CD4-positive, alpha-beta T cell (primary cell): ENCODE data around the gene ZMYND10. TPM values are rescaled to one million over a fixed set of nuclear protein-coding genes. Genes with fewer than 3 reads are reported as not detected.

ENCODE experiments used
- ATAC-seq: fragments of 200-7000 bp; cut with Tn5 transposase; one replicate; pipeline ENCODE4 v1.10.0; 2022; ENCODE audit warnings: mild to moderate bottlenecking; ENCODE audit not compliant: poor library complexity
- CTCF ChIA-PET: fragments of 350-600 bp; sonication (Branson Sonifier 250); formaldehyde crosslinking; loops from one replicate; lab custom pipeline; 2021; ENCODE audit warnings: antibody characterized with exemption, inconsistent platforms; lab: Charles Lee
- POLR2A ChIA-PET: fragments of 350-600 bp; sonication (Branson Sonifier 250); formaldehyde crosslinking; loops from one replicate; lab custom pipeline; 2021; ENCODE audit warnings: antibody characterized with exemption, inconsistent platforms; lab: Charles Lee
- DNase-seq, 14 experiments: peaks; one replicate each; pipeline ENCODE4 v3.0.0-alpha.2; 2013 to 2020; ENCODE audit warnings: mixed read lengths in 2 of 14
- H3K27ac ChIP-seq, 2 donors: one replicate each; pipeline versions ENCODE4 v1.5.1 to v1.7.0; 2013; ENCODE audit warnings: low read length in 2 of 2, low read depth in 1 of 2, mild to moderate bottlenecking in 1 of 2
- H3K27me3 ChIP-seq, 2 experiments: 1 replicate in 1 of 2; 2 replicates in 1 of 2; pipeline versions ENCODE4 v1.6.1 to v1.7.0; 2013; ENCODE audit warnings: low read length in 2 of 2, control low read depth in 1 of 2, mild to moderate bottlenecking in 1 of 2, moderate library complexity in 1 of 2; ENCODE audit not compliant: insufficient read depth in 2 of 2, control insufficient read depth in 1 of 2
- H3K36me3 ChIP-seq: one replicate; pipeline ENCODE4 v1.6.1; 2013; ENCODE audit warnings: low read length, control low read depth; ENCODE audit not compliant: insufficient read depth
- H3K4me1 ChIP-seq: one replicate; pipeline ENCODE4 v1.6.1; 2013; ENCODE audit warnings: low read length, control low read depth; ENCODE audit not compliant: insufficient read depth
- H3K4me3 ChIP-seq: one replicate; pipeline ENCODE4 v1.5.1; 2013; ENCODE audit warnings: mild to moderate bottlenecking, low read length, moderate library complexity
- H3K9me3 ChIP-seq, 2 experiments: 1 replicate in 1 of 2; 2 replicates in 1 of 2; pipeline versions ENCODE4 v1.6.1 to v1.7.0; 2013; ENCODE audit warnings: low read length in 2 of 2, mild to moderate bottlenecking in 2 of 2, control low read depth in 1 of 2, moderate library complexity in 1 of 2; ENCODE audit not compliant: control insufficient read depth in 1 of 2, insufficient read depth in 1 of 2
- H3K27ac Mint-ChIP-seq: one replicate; pipeline ENCODE4 v1.8.0; 2020; ENCODE audit warnings: mixed read lengths
- H3K27me3 Mint-ChIP-seq: one replicate; pipeline ENCODE4 v1.8.0; 2021; ENCODE audit warnings: mixed read lengths
- H3K36me3 Mint-ChIP-seq: one replicate; pipeline ENCODE4 v1.8.0; 2021; ENCODE audit warnings: low read depth, mixed read lengths
- H3K4me1 Mint-ChIP-seq: one replicate; pipeline ENCODE4 v1.8.0; 2021; ENCODE audit warnings: low read depth, mixed read lengths
- H3K4me3 Mint-ChIP-seq: one replicate; pipeline ENCODE4 v1.8.0; 2020; ENCODE audit warnings: mild to moderate bottlenecking, mixed read lengths
- H3K9me3 Mint-ChIP-seq: one replicate; pipeline ENCODE4 v1.8.0; 2020; ENCODE audit warnings: mixed read lengths
- intact Hi-C, 2 experiments: fragments of 100-400 bp; cut with DNase I in 1 of 2; cut with micrococcal nuclease in 1 of 2; formaldehyde crosslinking; loops; one replicate each; pipeline versions ENCODE4 v1.15.1 to v1.9.0; 2023 to 2025; cut with DNase I, micrococcal nuclease
- total RNA-seq, 174 experiments: library from RNA in 2 of 174; stranded (reverse) in 2 of 174; gene quantifications; one replicate each; pipeline ENCODE4 v1.2.3 and lab custom pipeline; 2021 to 2026
- TF ChIP-seq, protein P1 (sequence below): fragments of 200-600 bp; IDR thresholded peaks from one replicate; pipeline ENCODE4 v1.8.0; 2022; ENCODE audit warnings: antibody characterized with exemption, mild to moderate bottlenecking

ZMYND10 gene
- total RNA-seq, 2 experiments from 2014 or later = 1.7 to 1.8 TPM

DNA sequence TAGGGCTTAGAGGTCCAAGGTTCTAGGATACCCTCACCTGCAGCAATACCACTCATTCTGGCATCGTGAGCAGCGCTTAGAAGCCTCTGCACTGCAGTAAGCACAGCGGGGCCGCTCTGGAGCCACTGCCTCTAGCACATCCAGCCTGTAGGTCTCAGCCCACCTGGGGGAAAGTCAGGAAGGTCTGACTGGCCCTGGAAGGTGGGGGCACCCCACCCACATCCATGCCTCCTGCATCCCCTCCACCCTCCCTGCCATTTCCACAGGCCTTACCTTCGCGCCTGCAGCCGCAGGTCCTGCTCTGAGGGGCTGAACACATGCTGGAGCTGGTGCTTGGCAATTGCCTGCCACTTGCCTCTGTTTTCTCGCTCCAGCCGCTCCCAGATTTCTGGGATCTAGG, 4.0 kb downstream of the ZMYND10 start:
- H3K9me3 ChIP-seq = no peaks in the 10 kb centered on the region
- Mint-ChIP-seq H3K9me3 (no peaks in the 10 kb centered on the region), H3K36me3 (peaks cover 12% of the 10 kb centered on the region), H3K4me3 (peak overlapping the region; percentile 84), H3K4me1 (peaks cover 61% of the 10 kb centered on the region), H3K27me3 (no peaks in the 10 kb centered on the region), H3K27ac (peak overlapping the region; percentile 79)
- H3K27ac ChIP-seq = peak overlapping the region; percentile 39 to 72
- peak overlapping the region; percentile 93 for H3K4me3 ChIP-seq
- ATAC-seq (no peak), DNase-seq (no peak)
- intact Hi-C loops = no loop called here
- POLR2A ChIA-PET = interaction anchor here (0.6 to 7.9 kb wide), 8 partner anchors 8 to 1611 kb away, joined by 3 to 214 read pairs (median 6); partner anchors contain the start of genes CYB561D2, HEMK1, HYAL3 and IFRD2
- CTCF ChIA-PET = interaction anchor here (2.0 kb wide), 1 partner anchor 17 kb away, joined by 6 read pairs; no protein-coding TSS in a partner anchor
- TF ChIP-seq, protein P1, sequence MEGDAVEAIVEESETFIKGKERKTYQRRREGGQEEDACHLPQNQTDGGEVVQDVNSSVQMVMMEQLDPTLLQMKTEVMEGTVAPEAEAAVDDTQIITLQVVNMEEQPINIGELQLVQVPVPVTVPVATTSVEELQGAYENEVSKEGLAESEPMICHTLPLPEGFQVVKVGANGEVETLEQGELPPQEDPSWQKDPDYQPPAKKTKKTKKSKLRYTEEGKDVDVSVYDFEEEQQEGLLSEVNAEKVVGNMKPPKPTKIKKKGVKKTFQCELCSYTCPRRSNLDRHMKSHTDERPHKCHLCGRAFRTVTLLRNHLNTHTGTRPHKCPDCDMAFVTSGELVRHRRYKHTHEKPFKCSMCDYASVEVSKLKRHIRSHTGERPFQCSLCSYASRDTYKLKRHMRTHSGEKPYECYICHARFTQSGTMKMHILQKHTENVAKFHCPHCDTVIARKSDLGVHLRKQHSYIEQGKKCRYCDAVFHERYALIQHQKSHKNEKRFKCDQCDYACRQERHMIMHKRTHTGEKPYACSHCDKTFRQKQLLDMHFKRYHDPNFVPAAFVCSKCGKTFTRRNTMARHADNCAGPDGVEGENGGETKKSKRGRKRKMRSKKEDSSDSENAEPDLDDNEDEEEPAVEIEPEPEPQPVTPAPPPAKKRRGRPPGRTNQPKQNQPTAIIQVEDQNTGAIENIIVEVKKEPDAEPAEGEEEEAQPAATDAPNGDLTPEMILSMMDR = no peak
- no peaks in the 10 kb centered on the region for H3K36me3 ChIP-seq
- H3K27me3 ChIP-seq = no peaks in the 10 kb centered on the region
- H3K4me1 ChIP-seq = peaks cover 69% of the 10 kb centered on the region

DNA sequence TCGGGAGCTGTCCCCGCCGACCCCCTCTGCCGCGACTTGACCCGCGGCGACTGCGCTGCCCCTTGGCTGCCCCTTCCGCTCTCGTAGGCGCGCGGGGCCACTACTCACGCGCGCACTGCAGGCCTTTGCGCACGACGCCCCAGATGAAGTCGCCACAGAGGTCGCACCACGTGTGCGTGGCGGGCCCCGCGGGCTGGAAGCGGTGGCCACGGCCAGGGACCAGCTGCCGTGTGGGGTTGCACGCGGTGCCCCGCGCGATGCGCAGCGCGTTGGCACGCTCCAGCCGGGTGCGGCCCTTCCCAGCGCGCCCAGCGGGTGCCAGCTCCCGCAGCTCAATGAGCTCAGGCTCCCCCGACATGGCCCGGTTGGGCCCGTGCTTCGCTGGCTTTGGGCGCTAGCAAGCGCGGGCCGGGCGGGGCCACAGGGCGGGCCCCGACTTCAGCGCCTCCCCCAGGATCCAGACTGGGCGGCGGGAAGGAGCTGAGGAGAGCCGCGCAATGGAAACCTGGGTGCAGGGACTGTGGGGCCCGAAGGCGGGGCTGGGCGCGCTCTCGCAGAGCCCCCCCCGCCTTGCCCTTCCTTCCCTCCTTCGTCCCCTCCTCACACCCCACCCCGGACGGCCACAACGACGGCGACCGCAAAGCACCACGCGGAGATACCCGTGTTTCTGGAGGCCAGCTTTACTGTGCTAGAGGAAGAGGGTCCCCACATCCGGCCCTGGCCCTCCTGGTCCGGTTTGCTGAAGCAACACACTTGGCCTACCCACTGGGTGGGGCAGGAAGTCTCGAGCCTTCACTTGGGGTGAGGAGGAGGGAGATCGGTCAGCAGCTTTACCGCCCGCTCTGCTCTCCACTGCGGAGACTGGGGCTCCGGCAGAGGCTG, 4.8 kb downstream of the ZMYND10 start, which contains the start of gene RASSF1:
Gene RASSF1, minus strand, starts transcription at position 389 of the 882 bp plus-strand sequence. Its CDS starts 31 bp downstream, at position 358.
- ATAC-seq = peak; percentile 20
- Mint-ChIP-seq H3K27ac (peak within 1 kb of the TSS; percentile 95), H3K9me3 (no peaks in the 10 kb centered on the region), H3K4me3 (peak within 1 kb of the TSS; percentile 96), H3K27me3 (no peaks in the 10 kb centered on the region), H3K36me3 (peaks cover 16% of the 10 kb centered on the region), H3K4me1 (peaks cover 63% of the 10 kb centered on the region)
- no peaks in the 10 kb centered on the region for H3K9me3 ChIP-seq
- no peaks in the 10 kb centered on the region for H3K36me3 ChIP-seq
- POLR2A ChIA-PET = interaction anchor here (0.6 to 7.9 kb wide), 12 partner anchors 9 to 261 kb away, joined by 3 to 214 read pairs (median 6); partner anchors contain the start of genes C3orf18, CYB561D2, GNAI2 and HEMK1
- H3K27ac ChIP-seq = peak within 1 kb of the TSS; percentile 63 to 72
- H3K27me3 ChIP-seq = no peaks in the 10 kb centered on the region
- peak within 1 kb of the TSS; percentile 93 for H3K4me3 ChIP-seq
- intact Hi-C loops = no loop called here
- DNase-seq = peak in 12 of 14 experiments; percentile 35 to 89 (median 51)
- TF ChIP-seq, protein P1 = no peak
- CTCF ChIA-PET = interaction anchor here (2.0 kb wide), 1 partner anchor 16 kb away, joined by 6 read pairs; no protein-coding TSS in a partner anchor
- peaks cover 70% of the 10 kb centered on the region for H3K4me1 ChIP-seq

DNA sequence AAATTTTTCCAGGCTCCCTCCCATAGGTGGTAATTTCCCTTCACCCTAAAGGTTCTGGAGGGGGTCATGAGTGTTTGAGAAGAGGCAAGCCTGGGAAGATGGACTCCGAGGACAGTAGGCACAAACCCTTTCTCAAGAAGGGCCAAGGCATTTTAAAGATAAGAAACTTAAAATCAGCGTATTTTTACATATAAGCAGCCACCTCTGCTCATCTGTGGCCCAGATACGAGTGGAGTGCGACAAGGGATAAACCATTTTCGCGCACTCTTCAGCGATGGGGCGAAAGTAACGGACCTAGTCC, 5.4 kb downstream of the ZMYND10 start:
- DNase-seq = no peak
- Mint-ChIP-seq H3K4me3 (peak overlapping the region; percentile 96), H3K9me3 (no peaks in the 10 kb centered on the region), H3K36me3 (peaks cover 16% of the 10 kb centered on the region), H3K27me3 (no peaks in the 10 kb centered on the region), H3K27ac (peak overlapping the region; percentile 95), H3K4me1 (peaks cover 64% of the 10 kb centered on the region)
- Histone ChIP-seq H3K4me1 (peaks cover 70% of the 10 kb centered on the region), H3K9me3 (no peaks in the 10 kb centered on the region), H3K4me3 (peak overlapping the region; percentile 93), H3K27me3 (no peaks in the 10 kb centered on the region), H3K36me3 (no peaks in the 10 kb centered on the region), H3K27ac (peak overlapping the region; percentile 31 to 63)
- CTCF ChIA-PET = no interaction called here
- ATAC-seq = no peak
- POLR2A ChIA-PET = interaction anchor here (1.0 to 7.9 kb wide), 8 partner anchors 9 to 227 kb away, joined by 3 to 214 read pairs (median 8); partner anchors contain the start of genes C3orf18, CYB561D2, GNAI2 and HYAL3
- TF ChIP-seq, protein P1 = no peak
- intact Hi-C loops = no loop called here
